GM20000 (cell line): ENCODE measurements around the gene FBN3.

Source experiments
- DNase-seq: peaks from one replicate; pipeline ENCODE4 v3.0.0; 2012; ENCODE audit warnings: low spot score
- TF ChIP-seq, protein P1 (sequence below): IDR thresholded peaks from 2 replicates; pipeline ENCODE4 v1.5.1; 2012; ENCODE audit warnings: mild to moderate bottlenecking, control low read depth; ENCODE audit errors: extremely low read depth, missing control alignments

The FBN3 gene

DNA sequence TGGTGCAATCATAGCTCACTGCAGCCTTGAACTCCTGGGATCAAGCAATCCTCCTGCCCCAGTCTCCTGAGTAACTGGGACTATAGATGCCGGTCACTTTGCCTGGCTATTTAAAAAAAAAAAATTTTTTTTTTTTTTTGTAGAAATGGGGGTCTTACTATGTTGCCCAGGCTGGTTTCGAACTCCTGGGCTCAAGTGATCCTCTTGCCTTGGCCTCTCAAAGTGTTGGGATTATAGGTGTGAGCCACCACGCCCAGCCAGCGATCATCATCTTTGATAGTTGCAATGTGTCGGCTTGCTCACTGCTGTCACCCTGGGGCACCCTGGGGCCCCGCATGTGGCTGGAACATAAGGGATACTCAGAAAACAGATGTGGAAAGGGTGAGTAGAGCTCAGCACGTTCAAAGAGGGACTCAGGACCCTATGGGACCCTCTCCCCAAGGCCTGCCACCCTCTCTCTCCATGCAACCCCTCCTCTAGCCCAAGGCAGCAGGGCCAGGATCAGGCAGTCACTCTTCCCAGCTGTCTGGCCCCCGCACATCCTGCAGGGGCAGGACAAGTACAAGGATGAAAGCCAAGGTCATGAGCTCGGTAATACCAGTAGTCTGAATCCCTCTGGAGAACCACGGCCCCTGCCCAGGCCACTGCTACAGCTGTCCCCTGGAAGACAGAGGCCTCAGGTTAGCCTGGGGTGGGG lies 103.4 kb downstream of the FBN3 start:
- no peak for DNase-seq
- TF ChIP-seq, protein P1, sequence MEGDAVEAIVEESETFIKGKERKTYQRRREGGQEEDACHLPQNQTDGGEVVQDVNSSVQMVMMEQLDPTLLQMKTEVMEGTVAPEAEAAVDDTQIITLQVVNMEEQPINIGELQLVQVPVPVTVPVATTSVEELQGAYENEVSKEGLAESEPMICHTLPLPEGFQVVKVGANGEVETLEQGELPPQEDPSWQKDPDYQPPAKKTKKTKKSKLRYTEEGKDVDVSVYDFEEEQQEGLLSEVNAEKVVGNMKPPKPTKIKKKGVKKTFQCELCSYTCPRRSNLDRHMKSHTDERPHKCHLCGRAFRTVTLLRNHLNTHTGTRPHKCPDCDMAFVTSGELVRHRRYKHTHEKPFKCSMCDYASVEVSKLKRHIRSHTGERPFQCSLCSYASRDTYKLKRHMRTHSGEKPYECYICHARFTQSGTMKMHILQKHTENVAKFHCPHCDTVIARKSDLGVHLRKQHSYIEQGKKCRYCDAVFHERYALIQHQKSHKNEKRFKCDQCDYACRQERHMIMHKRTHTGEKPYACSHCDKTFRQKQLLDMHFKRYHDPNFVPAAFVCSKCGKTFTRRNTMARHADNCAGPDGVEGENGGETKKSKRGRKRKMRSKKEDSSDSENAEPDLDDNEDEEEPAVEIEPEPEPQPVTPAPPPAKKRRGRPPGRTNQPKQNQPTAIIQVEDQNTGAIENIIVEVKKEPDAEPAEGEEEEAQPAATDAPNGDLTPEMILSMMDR, result no peak

DNA sequence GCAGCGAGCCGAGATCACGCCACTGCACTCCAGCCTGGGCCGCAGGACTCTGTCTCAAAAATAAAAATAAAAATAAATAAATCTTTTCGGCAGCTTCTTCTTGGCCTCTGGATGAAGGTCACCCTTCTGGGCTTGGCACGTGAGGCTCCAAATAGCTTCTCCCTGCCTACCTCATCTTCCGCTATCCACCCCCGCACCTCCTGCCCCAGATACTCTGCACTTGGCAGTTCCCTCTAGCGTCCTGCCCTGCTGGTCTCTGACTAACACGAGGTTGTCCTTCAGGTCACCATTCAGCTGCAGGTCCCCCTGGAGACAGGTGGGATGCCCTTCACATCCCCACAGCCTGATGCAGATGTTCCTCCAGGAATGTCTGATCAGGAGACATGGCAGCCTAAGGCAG lies 105.4 kb downstream of the FBN3 start:
- no peak for DNase-seq
- TF ChIP-seq, protein P1, result no peak

DNA sequence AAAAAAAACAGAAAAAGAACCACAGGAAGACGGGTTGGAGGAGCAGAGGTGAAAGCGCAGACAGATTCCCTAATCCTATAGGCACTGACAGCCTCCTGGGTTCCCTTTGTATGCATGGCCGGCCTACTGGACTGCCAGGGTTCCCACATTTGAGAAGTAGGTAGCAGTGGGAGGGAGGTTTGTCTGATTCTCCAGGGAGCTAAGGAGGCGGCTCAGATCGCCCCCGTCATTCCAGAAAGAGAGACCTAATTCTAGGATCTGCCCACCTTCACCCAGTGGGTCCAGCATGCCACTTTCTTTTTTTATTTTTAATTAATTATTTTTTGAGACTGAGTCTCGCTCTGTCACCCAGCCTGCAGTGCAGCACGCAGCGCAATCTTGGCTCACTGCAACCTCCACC lies 106.5 kb downstream of the FBN3 start:
- DNase-seq, result no peak
- TF ChIP-seq, protein P1, result no peak

DNA sequence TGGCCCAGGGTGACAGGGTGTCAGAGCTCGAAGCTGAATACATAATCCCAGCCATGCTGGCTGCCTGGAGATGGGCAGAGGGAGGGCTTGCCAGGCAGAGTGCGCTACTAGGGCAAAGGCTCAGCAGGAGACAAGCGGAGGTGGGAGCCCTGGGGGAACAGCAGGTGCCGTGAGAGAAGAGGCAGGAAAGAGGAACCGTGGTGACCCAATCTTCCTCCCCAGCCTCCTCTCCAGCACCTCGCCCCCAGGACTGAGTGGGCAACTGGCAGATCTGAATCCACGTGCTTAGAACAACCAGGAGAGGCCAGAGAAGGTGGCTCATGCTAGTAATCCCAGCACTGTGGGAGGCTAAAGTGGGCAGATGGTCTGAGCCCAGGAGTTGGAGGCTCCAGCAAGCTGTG lies 107.9 kb downstream of the FBN3 start:
- no peak for DNase-seq
- TF ChIP-seq, protein P1, result no peak

DNA sequence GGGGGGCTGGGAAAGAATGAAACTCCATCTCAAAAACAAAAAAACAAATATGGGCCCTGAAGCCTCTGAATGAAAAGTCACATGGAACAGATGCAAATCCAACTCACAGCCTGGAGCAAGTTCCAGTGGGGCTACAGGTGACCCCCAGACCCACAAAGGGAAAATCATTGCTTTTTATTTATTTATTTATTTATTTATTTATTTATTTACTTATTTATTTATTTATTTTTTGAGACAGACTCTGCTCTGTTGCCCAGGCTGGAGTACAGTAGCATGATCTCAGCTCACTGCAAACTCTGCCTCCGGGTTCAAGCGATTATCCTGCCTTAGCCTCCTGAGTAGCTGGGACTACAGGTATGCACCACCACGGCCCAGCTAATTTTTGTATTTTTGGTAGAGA lies 110.2 kb downstream of the FBN3 start:
- DNase-seq, result no peak
- TF ChIP-seq, protein P1, result no peak

DNA sequence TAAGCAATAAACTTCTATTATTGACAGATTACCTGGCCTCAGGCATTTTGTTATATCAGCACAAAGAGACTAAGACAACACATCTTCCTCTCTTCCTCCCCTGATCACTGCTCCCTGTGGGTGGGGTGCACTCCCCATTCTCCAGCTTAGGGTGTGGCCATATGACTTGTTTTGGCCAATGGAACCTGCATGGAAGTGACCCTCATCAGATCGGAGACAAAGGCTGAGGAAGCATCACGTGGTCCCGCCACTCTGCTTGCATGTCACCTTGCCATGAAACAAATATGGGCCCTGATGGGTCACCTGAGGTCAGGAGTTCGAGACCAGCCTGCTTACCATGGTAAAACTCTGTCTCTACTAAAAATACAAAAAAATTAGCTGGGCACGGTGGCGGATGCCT lies 110.6 kb downstream of the FBN3 start:
- no peak for DNase-seq
- TF ChIP-seq, protein P1, result no peak

DNA sequence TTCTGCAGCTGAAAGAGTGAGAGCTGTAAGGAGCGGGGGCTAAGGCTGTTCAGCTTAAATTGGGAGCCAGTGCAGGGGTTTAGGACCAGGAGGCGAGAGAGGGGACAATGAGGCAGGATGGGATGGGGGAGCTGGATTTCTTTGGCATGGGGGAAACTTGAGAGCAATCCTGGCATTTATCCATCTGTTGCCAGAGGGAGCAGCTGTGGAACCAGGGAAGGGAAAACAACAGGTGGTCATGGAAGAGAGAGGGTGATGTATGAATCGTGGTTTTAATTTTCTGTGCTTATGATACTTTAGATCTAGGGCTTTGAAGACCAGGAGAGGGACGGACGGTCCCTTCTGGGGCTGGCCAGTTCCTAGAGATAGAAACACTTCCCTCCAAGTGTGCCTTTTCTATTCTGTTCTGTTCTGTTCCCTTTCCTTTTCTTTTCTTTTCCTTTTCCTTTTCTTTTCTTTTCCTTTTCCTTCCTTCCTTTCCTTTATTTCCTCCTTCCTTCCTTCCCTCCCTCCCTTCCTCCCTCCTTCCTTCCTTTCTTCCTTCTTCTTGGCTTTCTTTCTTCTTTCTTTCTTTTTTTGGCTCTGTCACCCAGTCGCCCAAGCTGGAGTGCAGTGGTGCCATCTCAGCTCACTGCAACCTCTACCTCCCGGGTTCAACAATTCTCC lies 112.8 kb downstream of the FBN3 start:
- TF ChIP-seq, protein P1, result no peak
- DNase-seq, result no peak
